Measurements from ENCODE around the gene TTC34. TPM values are rescaled to one million over a fixed set of nuclear protein-coding genes. Genes with fewer than 3 reads are reported as not detected.

TTC34 gene
- polyA plus RNA-seq, 1 of the 3 experiments (the other 2 are of a cell fraction), result 0.16 TPM

- H3K4me3 ChIP-seq (ENCODE audit: low read depth in 2 of 2, low read length in 1 of 2), result no peak overlapping the region
- H3K36me3 ChIP-seq (replicated peaks in 1 of 2; ENCODE audit: control insufficient read depth in 1 of 2, insufficient read depth in 2 of 2, low read length in 1 of 2), result no peaks in the 10 kb centered on the region
- no peaks in the 10 kb centered on the region for H3K9me3 ChIP-seq
- H3K9me2 ChIP-seq, result no peaks in the 10 kb centered on the region
- H3K9ac ChIP-seq, result no peak overlapping the region
- CTCF ChIA-PET, result no interaction called here
- POLR2A ChIA-PET, result no interaction called here
- no peak for DNase-seq
- H2AFZ ChIP-seq (ENCODE audit: low read depth), result no peak overlapping the region
- no peaks in the 10 kb centered on the region for H4K20me1 ChIP-seq (ENCODE audit: insufficient read depth)
- no peaks in the 10 kb centered on the region for H3K79me2 ChIP-seq (ENCODE audit: insufficient read depth)
- TF ChIP-seq FOSL2 (IDR thresholded peaks at IDR 0.05; ENCODE audit: borderline replicate concordance, low read depth), result no peak
- TF ChIP-seq, protein P1, sequence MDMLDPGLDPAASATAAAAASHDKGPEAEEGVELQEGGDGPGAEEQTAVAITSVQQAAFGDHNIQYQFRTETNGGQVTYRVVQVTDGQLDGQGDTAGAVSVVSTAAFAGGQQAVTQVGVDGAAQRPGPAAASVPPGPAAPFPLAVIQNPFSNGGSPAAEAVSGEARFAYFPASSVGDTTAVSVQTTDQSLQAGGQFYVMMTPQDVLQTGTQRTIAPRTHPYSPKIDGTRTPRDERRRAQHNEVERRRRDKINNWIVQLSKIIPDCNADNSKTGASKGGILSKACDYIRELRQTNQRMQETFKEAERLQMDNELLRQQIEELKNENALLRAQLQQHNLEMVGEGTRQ (IDR thresholded peaks at IDR 0.05; ENCODE audit: borderline replicate concordance, low read depth, low read length), result no peak
- TF ChIP-seq TCF12 (IDR thresholded peaks at IDR 0.05), result no peak
- TF ChIP-seq RFX5 (IDR thresholded peaks at IDR 0.05; ENCODE audit: low read length), result no peak
- TF ChIP-seq NRF1 (IDR thresholded peaks at IDR 0.05; ENCODE audit: low read depth, low read length), result no peak
- TF ChIP-seq, protein P2, sequence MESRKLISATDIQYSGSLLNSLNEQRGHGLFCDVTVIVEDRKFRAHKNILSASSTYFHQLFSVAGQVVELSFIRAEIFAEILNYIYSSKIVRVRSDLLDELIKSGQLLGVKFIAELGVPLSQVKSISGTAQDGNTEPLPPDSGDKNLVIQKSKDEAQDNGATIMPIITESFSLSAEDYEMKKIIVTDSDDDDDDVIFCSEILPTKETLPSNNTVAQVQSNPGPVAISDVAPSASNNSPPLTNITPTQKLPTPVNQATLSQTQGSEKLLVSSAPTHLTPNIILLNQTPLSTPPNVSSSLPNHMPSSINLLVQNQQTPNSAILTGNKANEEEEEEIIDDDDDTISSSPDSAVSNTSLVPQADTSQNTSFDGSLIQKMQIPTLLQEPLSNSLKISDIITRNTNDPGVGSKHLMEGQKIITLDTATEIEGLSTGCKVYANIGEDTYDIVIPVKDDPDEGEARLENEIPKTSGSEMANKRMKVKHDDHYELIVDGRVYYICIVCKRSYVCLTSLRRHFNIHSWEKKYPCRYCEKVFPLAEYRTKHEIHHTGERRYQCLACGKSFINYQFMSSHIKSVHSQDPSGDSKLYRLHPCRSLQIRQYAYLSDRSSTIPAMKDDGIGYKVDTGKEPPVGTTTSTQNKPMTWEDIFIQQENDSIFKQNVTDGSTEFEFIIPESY (IDR thresholded peaks at IDR 0.05; ENCODE audit: borderline replicate concordance, low read depth), result no peak
- no peak for TF ChIP-seq CHD2 (IDR thresholded peaks at IDR 0.05; ENCODE audit: low read length, partially characterized antibody)
- no peak for TF ChIP-seq JUND (IDR thresholded peaks at IDR 0.05)
- no peak for TF ChIP-seq CTCF (IDR thresholded peaks at IDR 0.05)
- TF ChIP-seq FOXJ3 (CRISPR knock-in tag; IDR thresholded peaks at IDR 0.05), result no peak
- no peak for TF ChIP-seq RAD21 (IDR thresholded peaks at IDR 0.05; ENCODE audit: low read length)
- TF ChIP-seq PBX3 (IDR thresholded peaks at IDR 0.05), result no peak
- no peak for TF ChIP-seq SIN3A (IDR thresholded peaks at IDR 0.05; ENCODE audit: borderline replicate concordance, low read depth, low read length)
- H3F3A ChIP-seq (replicated peaks; ENCODE audit: insufficient read depth), result no peaks in the 10 kb centered on the region
- no peak overlapping the region for H3K4me2 ChIP-seq
- H3K27ac ChIP-seq (ENCODE audit: low read depth in 2 of 2, low read length in 1 of 2), result no peak overlapping the region
- H3K27me3 ChIP-seq (ENCODE audit: insufficient read depth), result no peaks in the 10 kb centered on the region
- peaks cover 0 to 11% of the 10 kb centered on the region in 2 experiments; a peak in 2 of 4 replicates for H3K4me1 ChIP-seq (ENCODE audit: control insufficient read depth in 1 of 2, insufficient read depth in 2 of 2, low read depth in 1 of 2, low read length in 1 of 2)
- 46% methylated on average over 32 of the region's 34 CpGs for WGBS (ENCODE audit: low lambda C conversion rate)
These were observed 203.8 kb downstream of the TTC34 start for GRCh38 chr1:2597441-2598328.
